HG02852 (cell line): ENCODE measurements around the gene TCHH.
"Not testable (repeated sequence)": the region's sequence is repeated elsewhere in the genome, so short reads cannot be mapped to it uniquely, and the experiment has no call there.

ENCODE experiments used
- ATAC-seq: cut with Tn5 transposase; IDR thresholded peaks from one replicate; pipeline ENCODE4 v1.9.1; 2021; ENCODE audit warnings: mild to moderate bottlenecking, moderate library complexity; ENCODE audit not compliant: unreplicated experiment

TCHH gene

DNA sequence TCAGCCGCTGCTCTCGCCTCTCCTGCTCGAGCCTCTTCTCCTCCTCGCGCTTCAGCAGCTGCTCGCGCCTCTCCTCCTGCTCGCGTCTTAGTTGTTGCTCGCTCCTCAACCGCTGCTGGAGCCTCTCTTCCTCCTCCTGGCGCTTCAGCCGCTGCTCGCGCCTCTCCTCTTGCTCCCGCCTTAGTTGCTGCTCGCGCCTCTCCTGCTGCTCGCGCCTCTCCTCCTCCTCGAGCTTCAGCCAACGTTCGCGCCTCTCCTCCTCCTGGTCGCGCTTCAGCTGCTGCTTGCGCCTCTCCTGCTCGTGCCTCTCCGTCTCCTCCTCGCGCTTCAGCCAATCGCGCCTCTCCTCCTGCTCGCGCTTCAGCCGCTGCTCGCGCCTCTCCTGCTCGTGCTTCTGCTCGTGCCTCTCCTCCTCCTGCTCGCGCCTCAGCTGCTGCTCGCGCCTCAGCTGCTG, 3.7 kb downstream of the TCHH start:
- ATAC-seq, result no peak

DNA sequence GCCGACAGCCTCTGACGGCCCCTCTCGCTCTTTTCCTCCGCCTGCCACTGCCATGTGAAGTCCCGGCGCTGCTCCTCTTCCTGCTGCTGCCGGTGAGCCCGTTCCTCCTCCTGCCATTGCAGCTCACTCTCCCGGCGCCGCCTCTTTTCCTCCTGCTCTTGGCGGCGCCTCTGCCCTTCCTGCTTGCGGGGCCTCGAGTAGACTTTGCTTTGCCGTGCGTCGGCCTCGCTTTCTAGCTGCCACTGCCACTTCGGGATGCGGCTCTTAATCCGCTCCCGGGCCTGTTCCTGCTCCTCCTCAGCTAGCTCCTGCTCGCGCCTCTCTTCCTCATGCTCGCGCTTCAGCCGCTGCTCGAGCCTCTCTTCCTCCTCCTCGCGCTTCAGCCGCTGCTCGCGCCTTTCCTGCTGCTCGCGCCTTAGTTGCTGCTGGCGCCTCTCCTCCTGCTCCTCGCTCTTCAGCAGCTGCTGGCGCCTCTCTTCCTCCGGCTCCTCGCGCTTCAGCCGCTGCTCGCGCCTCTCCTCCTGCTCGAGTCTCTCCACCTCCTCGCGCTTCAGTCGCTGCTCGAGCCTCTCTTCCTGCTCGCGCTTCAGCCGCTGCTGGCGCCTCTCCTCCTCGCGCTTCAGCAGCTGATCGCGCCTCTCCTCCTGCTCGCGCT, 4.3 kb downstream of the TCHH start:
- no peak for ATAC-seq

DNA sequence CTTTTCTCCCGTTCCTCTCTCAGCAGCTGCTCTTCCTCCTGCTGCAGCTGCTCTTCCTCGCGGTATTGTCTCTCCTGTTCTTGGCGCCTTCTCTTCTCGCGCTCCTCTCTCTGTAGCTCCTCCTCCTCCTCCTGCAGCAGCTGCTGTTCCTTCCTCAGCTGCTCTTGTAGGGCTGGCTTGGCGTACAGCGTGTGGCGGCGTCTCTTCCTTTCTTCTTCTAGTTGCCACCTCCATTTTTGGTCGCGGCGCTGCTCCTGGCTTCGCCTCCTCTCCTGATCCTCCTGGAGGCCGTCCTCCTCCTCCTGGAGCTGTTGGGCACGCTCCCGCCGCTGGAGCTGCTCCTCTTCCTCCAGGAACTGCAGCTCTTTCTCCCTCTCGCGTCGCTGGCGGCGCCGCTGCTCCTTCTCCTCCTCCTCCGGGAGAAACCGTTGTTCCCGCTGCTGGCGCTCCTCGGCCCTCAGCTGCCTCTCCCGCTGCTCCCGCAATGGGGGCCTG, 4.8 kb downstream of the TCHH start:
- no peak for ATAC-seq

DNA sequence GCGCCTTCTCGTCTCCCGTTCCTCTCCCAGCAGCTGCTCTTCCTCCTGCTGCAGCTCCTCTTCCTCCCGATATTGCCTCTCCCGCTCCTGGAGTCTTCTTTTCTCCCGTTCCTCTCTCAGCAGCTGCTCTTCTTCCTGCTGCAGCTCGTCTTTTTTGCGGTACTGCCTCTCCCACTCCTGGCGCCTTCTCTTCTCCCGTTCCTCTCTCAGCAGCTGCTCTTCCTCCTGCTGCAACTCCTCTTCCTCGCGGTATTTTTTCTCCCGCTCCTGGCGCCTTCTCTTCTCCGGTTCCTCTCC, 5.3 kb downstream of the TCHH start:
- no peak for ATAC-seq

DNA sequence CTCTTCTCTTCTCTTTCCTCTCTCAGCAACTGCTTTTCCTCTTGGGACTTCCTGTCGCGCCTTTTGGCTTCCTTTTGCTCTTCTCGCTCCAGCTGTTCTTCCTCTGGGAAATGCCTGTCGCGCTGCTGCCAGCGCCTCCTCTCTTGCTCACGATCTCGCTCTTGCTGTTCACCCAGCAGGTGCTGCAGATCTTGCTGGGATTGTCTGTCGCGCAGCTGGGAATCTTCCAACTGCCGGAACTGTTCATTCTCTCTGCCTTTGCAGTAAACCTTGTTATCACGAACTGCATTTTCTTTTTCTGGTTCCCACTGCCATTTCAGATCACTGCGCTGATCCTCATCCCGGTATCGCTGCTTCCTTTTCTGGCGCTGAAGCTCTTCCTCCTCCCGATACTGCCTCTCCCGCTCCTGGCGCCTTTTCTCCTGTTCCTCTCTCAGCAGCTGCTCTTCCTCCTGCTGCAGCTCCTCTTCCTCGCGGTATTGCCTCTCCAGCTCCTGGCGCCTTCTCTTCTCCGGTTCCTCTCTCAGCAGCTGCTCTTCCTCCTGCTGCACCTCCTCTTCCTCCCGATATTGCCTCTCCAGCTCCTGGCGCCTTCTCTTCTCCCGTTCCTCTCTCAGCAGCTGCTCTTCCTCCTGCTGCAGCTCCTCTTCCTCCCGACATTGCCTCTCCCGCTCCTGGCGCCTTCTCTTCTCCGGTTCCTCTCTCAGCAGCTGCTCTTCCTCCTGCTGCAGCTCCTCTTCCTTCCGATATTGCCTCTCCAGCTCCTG, 5.8 kb downstream of the TCHH start:
- no peak for ATAC-seq

DNA sequence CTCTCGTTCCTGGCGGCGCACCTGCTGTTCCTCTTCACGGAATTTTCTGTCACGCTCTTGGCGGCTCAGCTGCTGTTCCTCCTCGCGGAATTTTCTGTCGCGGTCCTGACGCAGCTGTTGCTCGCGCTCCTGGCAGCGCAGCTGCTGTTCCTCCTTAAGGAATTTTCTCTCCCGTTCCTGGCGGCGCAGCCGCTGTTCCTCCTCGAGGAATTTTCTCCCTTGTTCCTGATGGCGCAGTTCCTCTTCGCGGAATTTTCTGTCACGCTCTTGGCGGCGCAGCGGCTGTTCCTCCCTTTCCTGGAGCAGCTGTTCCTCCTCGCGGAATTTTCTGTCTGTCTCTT, 6.4 kb downstream of the TCHH start:
- no peak for ATAC-seq

DNA sequence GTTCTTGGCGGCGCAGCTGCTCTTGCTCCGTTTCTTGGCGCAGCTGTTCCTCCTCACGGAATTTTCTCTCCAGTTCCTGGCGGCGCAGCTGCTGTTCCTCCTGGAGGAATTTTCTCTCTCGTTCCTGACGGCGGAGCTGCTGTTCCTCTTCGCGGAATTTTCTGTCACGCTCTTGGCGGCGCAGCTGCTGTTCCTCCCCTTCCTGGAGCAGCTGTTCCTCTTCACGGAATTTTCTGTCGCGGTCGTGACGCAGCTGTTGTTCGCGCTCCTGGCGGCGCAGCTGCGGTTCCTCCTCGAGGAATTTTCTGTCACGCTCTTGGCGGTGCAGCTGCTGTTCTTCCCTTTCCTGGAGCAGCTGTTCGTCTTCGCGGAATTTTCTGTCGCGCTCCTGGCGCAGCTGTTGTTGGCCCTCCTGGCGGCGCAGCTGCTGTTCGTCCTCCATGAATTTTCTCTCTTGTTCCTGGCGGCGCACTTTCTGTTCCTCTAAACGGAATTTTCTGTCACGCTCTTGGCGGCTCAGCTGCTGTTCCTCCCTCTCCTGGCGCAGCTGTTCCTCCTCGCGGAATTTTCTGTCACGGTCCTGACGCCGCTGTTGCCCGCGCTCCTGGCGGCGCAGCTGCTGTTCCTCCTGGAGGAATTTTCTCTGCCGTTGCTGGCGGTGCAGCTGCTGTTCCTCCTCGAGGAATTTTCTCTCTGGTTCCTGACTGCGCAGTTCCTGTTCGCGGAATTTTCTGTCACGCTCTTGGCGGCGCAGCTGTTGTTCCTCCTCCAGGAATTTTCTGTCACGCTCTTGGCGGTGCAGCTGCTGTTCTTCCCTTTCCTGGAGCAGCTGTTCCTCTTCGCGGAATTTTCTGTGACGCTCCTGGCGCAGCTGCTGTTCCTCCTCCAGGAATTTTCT, 7.0 kb downstream of the TCHH start:
- ATAC-seq, result no peak

DNA sequence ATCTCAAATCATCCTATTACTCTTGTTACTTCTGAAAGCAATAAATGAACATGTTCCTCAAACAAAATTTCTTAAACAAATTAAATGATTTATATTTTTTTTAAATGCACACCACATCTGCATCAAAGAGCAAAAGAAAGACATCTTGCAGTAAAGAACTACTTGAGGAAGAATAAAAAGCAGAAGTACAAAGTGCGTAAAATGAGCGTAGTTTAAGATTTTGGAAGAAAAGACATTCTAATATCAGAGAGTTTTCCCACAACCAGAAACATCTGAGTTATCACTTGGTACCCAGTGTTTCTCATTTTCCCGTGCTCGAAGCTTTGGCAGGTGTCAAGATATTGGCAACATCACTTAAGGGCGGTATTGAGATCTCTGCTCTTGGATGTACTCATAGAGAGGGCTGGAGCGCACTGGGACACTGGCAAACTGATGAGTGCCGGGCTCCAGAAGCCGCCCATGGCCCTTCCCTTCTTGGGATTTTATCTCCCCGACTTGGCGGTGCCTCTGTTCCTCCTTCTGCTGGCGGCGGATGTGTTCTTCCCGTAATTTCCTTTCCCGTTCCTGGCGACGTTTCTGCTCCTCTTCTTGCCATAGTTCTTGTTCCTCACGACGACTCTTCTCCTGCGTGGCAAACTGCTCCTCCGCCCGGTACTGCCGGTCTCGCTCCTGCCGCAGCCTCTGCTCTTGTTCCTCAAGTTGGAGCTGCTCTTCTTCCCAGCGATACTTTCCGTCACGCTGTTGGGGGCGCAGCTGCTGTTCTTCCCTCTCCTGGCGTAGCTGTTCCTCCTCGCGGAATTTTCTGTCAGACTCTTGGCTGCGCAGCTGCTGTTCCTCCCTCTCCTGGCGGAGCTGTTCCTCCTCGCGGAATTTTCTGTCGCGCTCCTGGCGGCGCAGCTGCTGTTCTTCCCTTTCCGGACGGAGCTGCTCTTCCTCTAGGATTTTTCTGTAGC, 7.9 kb downstream of the TCHH start:
- no peak for ATAC-seq

DNA sequence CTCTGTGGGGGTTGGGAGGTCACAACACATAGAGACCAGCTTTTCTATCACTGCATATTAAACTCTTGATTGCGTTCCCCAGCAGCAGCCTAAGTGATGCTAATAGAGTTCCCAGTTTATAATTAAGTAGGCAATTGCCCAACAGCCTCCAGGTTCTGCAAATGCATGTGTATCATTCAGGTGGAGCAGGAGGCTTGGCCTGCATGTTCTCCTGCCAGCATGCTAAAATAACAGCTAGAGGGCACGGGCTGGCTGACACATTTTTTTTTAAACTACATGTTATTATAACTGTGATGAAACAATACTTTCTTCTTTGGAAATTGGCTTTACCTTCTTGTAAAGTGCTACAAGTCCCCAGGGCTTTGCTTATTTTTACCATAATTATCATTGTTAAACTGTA, 10.4 kb downstream of the TCHH start:
- ATAC-seq, result no peak

DNA sequence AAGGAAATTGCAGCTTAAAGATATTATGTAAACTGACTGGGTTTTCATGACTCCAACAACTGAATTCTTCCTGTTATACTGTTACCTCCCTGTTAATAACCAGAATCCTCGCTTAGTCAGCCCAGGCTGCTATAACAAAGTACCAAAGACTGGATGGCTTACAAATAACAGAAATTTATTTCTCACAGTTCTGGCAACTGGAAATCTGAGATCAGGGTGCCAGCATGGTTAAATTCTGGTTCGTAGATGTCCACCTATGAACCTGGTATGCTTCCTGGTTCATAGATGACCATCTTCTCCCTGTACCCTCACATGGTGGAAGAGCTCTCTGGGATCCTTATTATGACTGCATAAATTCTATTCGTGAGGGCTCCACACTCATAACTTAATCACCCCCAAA, 18.3 kb downstream of the TCHH start:
- ATAC-seq, result no peak

DNA sequence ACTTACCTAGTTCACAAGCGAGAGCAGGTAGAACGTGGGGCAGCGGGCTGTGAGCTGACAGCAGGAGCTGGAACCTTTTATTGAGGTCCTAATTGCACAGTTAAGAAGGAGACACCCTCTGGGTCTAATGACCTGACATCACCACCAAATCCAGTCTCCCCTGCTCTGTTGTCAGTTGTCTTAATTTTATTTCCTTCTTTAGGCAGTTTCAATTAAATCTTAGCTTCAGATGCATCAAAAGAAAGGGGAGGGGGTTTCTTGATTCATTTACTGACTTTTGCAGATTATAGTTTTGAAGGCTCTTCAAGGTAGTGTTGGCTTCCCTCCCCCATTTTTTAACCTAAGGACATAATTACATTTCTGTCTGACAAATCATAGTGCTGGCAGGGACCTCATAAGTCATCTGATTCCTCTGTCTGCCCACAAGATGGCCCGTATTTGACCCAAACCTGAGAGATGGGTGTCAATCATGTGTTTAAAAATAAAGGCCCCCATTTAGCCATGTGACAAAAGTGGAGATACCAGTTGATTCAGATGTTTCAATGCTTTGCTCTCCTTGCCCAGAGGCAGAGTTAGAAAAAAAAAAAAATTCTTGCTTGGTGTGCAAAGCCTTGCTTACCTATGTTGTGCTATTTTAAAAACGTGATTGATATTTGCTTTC, 26.1 kb downstream of the TCHH start, which contains the start of gene TCHHL1:
TSS of gene TCHHL1 (minus strand) at position 51 of the 661 bp plus-strand sequence. CDS start 921 bp downstream, outside the sequence.
- no peak for ATAC-seq

DNA sequence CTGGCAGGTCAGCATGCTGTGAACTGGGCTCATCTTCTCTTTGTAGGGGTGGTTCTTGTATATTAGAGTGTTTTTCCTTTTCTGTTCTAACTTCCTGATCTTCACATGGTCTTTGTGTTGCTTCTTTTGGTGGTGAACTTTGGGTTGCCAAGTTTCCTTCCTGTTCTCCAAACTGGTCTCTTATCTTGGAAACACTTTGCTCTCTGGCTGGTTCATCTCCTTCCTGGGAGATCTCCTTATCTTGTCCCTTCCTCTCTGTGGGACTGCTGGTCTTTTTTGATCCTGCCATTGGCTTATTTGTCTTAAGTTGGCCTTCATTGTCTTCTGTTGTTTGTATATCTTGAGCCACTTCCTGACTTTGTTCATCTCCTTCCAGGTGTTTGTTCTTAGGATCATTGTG, 28.5 kb downstream of the TCHH start:
- ATAC-seq, result no peak

DNA sequence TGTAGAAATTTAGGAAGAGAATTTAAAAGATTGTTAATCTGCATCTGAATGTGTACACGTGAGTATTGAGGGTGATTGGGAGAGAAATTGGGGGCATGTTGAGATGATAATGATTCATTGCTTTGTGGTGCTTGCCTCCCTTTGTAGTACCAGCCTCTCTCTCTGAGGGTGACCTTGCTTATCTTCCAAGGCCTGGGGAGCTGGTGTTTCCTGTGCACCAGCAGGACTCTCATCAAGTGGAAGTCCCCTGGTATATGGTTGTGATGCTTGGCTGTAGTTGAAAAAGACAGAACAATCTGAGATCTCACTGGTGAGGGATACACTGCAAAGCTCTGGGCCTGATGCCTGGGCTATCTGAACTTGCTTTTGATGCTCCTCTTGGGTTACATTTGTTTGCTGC, 30.4 kb downstream of the TCHH start:
- no peak for ATAC-seq

DNA sequence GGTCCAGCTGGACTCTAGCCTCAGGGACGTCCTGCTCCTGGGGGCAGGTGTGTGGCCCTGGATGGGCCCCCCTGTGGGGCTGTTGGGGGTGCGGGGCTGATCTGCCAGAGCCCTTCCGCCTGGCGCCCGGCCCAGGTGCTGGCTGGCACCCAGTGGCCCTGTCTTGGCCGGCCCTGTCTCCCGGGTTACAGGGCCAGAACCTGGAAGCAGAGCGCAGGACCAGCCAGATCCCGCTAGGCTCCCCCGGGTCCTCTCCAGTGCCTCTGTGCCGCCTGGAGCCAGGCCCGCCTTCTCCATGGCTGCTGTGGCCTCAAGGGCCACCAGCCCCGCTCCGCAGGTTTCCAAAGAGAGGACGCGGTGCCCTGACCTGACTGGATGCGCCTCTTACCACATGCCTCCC, 34.2 kb downstream of the TCHH start:
- not testable (repeated sequence) for ATAC-seq

DNA sequence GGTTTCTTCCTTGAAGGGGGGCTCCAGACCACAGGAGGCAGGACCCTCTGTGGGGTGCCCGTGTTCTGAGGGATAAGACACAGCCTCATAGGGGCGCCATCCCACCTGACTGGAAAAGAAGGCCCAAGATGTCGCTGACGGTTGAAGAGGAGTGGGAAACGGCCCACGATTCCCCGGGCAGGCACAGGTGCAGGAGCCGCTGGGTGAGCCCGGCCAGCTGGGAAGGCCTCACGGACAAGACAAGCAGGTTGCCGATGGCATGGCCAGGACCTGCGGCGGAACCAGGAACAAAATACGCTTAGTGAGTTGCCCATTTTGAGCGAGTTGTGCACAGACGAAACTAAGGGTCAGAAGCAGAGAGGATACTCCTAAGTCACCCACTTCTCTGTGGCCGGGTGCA, 34.8 kb downstream of the TCHH start:
- ATAC-seq, result not testable (repeated sequence)

DNA sequence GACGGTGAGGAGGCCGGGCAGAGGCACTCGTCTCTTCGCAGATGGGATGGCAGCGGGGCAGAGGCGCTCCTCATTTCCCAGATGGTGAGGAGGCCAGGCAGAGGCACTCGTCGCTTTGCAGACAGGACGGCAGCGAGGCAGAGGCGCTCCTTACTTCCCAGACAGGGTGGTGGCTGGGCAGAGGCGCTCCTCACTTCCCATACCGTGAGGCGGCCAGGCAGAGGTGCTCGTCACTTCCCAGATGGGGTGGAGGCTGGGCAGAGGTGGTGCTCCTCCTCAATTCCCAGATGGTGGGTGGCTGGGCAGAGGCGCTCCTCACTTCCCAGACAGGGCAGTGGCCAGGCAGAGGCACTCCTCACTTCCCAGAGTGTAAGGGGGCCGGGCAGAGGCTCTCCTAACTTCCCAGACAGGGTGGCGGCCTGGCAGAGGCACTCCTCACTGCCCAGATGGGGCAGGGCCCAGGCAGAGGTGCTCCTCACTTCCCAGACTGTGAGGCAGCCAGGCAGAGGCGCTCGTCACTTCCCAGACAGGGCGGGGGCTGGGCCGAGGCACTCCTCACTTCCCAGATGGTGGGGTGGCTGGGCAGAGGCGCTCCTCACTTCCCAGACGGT, 36.3 kb downstream of the TCHH start:
- no peak for ATAC-seq

DNA sequence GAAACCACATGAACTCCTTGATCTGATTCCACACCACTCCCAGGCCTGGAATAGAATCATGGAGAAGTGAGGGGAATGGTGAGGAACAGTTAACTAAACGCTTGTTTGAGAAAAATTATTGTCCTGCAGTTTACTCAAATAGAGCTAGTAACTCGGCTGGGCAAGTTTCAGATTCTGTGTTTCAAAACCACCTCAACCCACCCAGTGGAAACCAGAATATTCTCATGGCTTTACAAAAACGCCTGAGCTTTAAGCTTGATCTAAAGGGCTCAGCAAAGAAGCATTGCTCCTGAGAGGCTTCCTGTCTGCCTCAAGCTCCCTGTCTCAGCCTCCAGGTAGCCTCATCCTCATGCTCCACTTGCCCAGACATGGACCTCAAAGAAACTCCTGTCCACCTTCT, 42.9 kb downstream of the TCHH start:
- ATAC-seq, result no peak

DNA sequence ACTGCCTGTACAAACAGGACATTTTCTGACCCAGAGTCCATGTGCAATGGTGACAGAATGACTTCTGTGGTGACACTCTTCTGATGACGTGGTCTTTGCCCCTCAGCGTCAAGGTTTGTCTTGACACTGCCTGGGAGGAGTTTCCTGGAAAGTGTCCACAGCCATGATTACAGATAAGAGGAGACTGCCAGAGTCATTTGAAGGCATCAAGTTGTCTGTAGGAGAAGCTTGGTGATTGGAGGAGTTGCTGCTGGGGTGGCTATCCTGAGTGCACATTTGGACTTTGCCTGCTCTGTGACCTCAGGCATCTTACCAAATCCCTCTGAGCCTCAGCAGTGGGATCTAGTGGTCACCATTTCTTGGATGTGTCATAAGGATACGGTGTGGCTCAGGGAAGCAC, 44.1 kb downstream of the TCHH start:
- no peak for ATAC-seq

DNA sequence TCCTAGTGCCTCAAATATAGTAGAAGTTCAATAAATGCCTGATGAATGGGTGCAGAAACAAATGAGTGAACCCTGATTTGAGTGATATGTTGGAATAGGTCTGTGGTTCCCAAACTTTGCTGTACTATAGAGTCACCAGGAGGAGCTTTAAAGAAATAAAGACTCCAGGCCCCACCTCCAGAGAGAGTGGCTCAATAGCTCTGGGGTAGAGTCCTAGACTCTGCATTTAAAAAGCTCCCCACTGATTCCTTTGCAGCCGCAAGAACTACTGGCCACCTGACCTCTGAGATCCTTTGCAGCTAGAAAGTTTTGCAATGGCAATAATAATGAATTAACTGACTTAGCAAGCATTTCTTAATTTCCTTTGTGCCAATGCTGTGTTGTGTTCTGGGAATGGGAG, 47.3 kb downstream of the TCHH start:
- ATAC-seq, result no peak

DNA sequence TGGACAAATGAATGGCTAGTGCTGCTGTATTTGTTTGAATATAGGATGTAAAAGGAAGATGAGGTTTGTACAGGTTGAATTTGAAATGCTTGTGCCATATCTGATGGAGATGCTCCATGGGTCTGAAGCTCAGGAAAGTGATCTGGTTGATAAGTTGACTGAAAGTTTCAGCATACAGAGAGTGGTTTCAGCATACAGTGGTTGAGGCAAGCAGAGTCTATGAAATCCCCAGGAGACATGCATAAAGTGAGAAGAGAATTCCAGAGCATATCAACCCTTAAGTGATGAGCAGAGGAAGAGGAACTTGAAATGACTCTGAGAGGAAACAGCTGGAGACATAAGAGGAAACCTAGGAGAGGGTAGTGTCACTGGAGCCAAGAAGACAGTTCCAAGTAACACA, 48.1 kb downstream of the TCHH start:
- ATAC-seq, result no peak
